ENCODE measurements around the gene PACSIN1. TPM values are rescaled to one million over a fixed set of nuclear protein-coding genes. Genes with fewer than 3 reads are reported as not detected.
"Not testable (repeated sequence)": the region's sequence is repeated elsewhere in the genome, so short reads cannot be mapped to it uniquely, and the experiment has no call there.

Gene PACSIN1
- total RNA-seq, 1 experiment from 2014 or later: not detected

GRCh38 chr6:34457742-34458735 lies 7.8 kb upstream of the PACSIN1 start:
- no peak for DNase-seq (ENCODE audit: low read depth)

- no peak for DNase-seq (ENCODE audit: low read depth)
Observed at GRCh38 chr6:34459899-34460593, 5.8 kb upstream of the PACSIN1 start.

- DNase-seq (ENCODE audit: low read depth): peak; percentile 55
Observed at GRCh38 chr6:34460796-34461507, 4.9 kb upstream of the PACSIN1 start.

- no peak for DNase-seq (ENCODE audit: low read depth)
Observed at GRCh38 chr6:34462010-34462409, 3.9 kb upstream of the PACSIN1 start.

- DNase-seq (ENCODE audit: low read depth): peak; percentile 8
Observed at GRCh38 chr6:34462551-34462971, 3.3 kb upstream of the PACSIN1 start.

GRCh38 chr6:34463299-34463698 lies 2.6 kb upstream of the PACSIN1 start:
- no peak for DNase-seq (ENCODE audit: low read depth)

GRCh38 chr6:34463849-34464248 lies 2.0 kb upstream of the PACSIN1 start:
- no peak for DNase-seq (ENCODE audit: low read depth)

GRCh38 chr6:34466242-34467185 lies 638 bp downstream of the PACSIN1 start:
- no peak for DNase-seq (ENCODE audit: low read depth)

- no peak for DNase-seq (ENCODE audit: low read depth)
Observed at GRCh38 chr6:34468378-34468892, 2.6 kb downstream of the PACSIN1 start.

GRCh38 chr6:34469499-34469898 lies 3.6 kb downstream of the PACSIN1 start:
- DNase-seq (ENCODE audit: low read depth): no peak

GRCh38 chr6:34472425-34472824 lies 6.5 kb downstream of the PACSIN1 start:
- no peak for DNase-seq (ENCODE audit: low read depth)

- no peak for DNase-seq (ENCODE audit: low read depth)
Observed at GRCh38 chr6:34473967-34474366, 8.1 kb downstream of the PACSIN1 start.

GRCh38 chr6:34474754-34475153 lies 8.9 kb downstream of the PACSIN1 start:
- DNase-seq (ENCODE audit: low read depth): no peak

GRCh38 chr6:34475238-34475682 lies 9.4 kb downstream of the PACSIN1 start:
- no peak for DNase-seq (ENCODE audit: low read depth)

GRCh38 chr6:34475767-34476328 lies 10.0 kb downstream of the PACSIN1 start:
- no peak for DNase-seq (ENCODE audit: low read depth)

- DNase-seq (ENCODE audit: low read depth): no peak
Observed at GRCh38 chr6:34476447-34476846, 10.6 kb downstream of the PACSIN1 start.

GRCh38 chr6:34476921-34477320 lies 11.0 kb downstream of the PACSIN1 start:
- DNase-seq (ENCODE audit: low read depth): no peak

GRCh38 chr6:34478796-34479195 lies 12.9 kb downstream of the PACSIN1 start:
- no peak for DNase-seq (ENCODE audit: low read depth)

- not testable (repeated sequence) for DNase-seq (ENCODE audit: low read depth)
Observed at GRCh38 chr6:34483781-34484180, 17.9 kb downstream of the PACSIN1 start.

GRCh38 chr6:34484391-34484790 lies 18.5 kb downstream of the PACSIN1 start:
- no peak for DNase-seq (ENCODE audit: low read depth)
